HEK293T (cell line): Measurements from ENCODE around the gene HS6ST2.

Experiments used
- BHLHE40 ChIP-seq: fragments of 450-650 bp; IDR thresholded peaks from 2 replicates; pipeline ENCODE4 v1.6.1; 2016; ENCODE audit warnings: mild to moderate bottlenecking, moderate library complexity, borderline replicate concordance
- FOXA1 ChIP-seq: fragments of 450-650 bp; IDR thresholded peaks from 2 replicates; pipeline ENCODE4 v1.6.1; 2016; ENCODE audit warnings: mild to moderate bottlenecking
- FOXK2 ChIP-seq: fragments of 450-650 bp; IDR thresholded peaks from 2 replicates; pipeline ENCODE4 v1.6.1; 2016; ENCODE audit warnings: mild to moderate bottlenecking
- FOXM1 ChIP-seq: fragments of 450-650 bp; IDR thresholded peaks from 2 replicates; pipeline ENCODE4 v1.6.1; 2017; ENCODE audit warnings: mild to moderate bottlenecking, borderline replicate concordance
- HDGF ChIP-seq: fragments of 450-650 bp; IDR thresholded peaks from 2 replicates; pipeline ENCODE4 v1.6.1; 2017; ENCODE audit warnings: antibody characterized with exemption, borderline replicate concordance
- LEF1 ChIP-seq: fragments of 450-650 bp; IDR thresholded peaks from 2 replicates; pipeline ENCODE4 v1.6.1; 2017; ENCODE audit warnings: mild to moderate bottlenecking, borderline replicate concordance
- PKNOX1 ChIP-seq: fragments of 450-650 bp; IDR thresholded peaks from 2 replicates; pipeline ENCODE4 v1.6.1; 2016
- SP1 ChIP-seq: fragments of 450-650 bp; IDR thresholded peaks from 2 replicates; pipeline ENCODE4 v1.6.1; 2017
- SUZ12 ChIP-seq: fragments of 450-650 bp; IDR thresholded peaks from 2 replicates; pipeline ENCODE4 v1.6.1; 2016; ENCODE audit warnings: mild to moderate bottlenecking
- TARDBP ChIP-seq: fragments of 450-650 bp; IDR thresholded peaks from 2 replicates; pipeline ENCODE4 v1.6.1; 2016
- ZNF384 ChIP-seq: fragments of 450-650 bp; IDR thresholded peaks from 2 replicates; pipeline ENCODE4 v1.6.1; 2016

- no peak for TF ChIP-seq SP1
- no peak for TF ChIP-seq FOXM1
- no peak for TF ChIP-seq PKNOX1
- no peak for TF ChIP-seq SUZ12
- no peak for TF ChIP-seq ZNF384
- no peak for TF ChIP-seq TARDBP
- TF ChIP-seq FOXA1 = no peak
- TF ChIP-seq HDGF = no peak
- no peak for TF ChIP-seq BHLHE40
- no peak for TF ChIP-seq LEF1
- no peak for TF ChIP-seq FOXK2
Measured at GRCh38 chrX:132751063-132751690, 207.3 kb downstream of the HS6ST2 start.
